Right ventricle myocardium superior (tissue), 1 donor: ENCODE measurements around the gene EXOC6. TPM values are rescaled to one million over a fixed set of nuclear protein-coding genes. Genes with fewer than 3 reads are reported as not detected.
"Not testable (repeated sequence)": the region's sequence is repeated elsewhere in the genome, so short reads cannot be mapped to it uniquely, and the experiment has no call there.

Source experiments
- ATAC-seq: fragments of 200-7000 bp; cut with Tn5 transposase; one replicate; pipeline ENCODE4 v1.9.1; 2020; ENCODE audit warnings: mild to moderate bottlenecking; ENCODE audit not compliant: poor library complexity
- DNase-seq: peaks from one replicate; pipeline ENCODE4 v3.0.0-alpha.2; 2020
- intact Hi-C: fragments of 100-400 bp; cut with DNase I; formaldehyde crosslinking; loops from one replicate; pipeline ENCODE4 v1.11.2; 2022
- total RNA-seq: library from RNA; stranded (reverse); fragmentation: NEBNext Ultra II Directional; extraction: Animal tissue kit (Norgen Biotek cat#: 25700); gene quantifications from one replicate; pipeline ENCODE4 v1.2.1, GENCODE V29; 2021
- donor health status: DM: no; HTN: yes; CAD: no; lungs with severe emphysema.

Gene EXOC6
- total RNA-seq, 1 donor from 2014 or later: 9.9 TPM

DNA sequence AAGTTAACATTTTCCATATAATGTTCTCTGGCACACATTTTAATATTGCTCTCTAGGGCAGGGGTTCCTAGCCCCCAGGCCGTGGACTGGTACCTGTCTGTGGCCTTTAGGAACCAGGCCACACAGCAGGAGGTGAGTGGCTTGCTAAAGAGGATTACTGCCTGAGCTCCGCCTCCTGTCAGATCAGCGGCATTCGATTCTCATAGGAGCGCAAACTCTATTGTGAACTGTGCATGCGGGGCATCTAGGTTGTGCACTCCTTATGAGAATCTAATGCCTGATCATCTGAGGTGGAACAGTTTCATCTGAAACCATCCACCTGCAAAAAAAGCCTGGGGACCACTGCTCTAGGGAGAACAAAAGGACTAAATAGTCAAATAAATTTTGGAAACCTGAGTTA is 65.7 kb downstream of the EXOC6 start:
- ATAC-seq: no peak
- intact Hi-C loops: no loop called here
- DNase-seq: no peak

DNA sequence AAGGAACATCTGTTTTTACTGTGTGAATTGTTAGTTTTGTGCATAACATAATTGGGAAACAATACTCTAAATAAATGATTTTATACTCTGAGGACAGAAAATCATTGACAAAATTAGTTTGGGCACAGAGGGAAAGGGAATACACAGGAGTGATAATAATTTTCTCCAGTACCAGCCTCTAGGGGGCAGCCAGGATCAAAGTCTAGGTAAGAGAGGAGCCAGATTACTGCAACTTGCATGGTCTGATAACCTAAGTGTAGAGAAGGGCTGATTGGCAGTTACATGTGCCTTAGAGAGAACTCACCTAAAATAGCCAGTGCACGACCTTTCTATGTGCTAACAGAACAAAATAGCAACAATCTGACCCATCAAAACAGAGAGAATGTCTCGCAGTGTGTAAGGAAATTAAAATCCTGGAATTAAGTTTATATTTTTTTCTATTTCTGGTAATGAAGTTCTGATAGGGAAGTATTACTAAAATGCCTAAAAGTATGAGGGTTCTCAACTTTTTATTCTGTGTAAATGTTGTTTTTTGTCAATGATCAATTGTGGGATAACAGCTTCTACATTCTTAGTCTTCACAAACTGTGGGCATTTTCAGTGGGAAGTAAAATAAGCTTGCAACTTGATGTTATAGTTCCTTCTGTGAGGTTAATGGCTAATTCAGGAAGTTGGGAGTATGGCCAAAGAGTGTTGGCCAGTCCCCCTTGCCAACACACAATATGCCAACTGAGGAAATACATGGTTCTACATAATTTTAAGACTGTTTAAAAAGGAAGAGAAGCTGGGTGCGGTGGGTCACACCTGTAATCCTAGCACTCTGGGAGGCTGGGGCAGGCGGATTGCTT is 66.4 kb downstream of the EXOC6 start:
- peak; percentile 95 for ATAC-seq
- no peak for DNase-seq
- intact Hi-C loops: no loop called here

DNA sequence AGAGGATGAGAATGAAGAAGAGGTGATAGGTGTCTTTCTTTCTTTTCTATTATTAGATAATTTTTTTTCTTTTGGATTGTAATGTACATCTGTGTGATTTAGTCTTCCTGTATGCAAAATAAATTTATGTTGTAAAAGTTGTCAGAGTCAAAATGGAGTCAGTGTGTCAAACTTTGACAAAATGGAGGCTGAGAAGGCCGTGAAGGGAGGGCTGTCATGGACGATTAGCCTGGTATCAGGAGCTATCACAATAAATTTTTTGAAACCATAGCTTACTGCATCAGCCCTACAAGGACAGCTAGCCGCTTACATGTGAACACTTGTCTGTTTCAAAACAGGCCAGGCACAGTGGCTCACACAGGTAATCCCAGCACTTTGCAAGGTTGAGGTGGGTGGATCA is 67.6 kb downstream of the EXOC6 start:
- intact Hi-C loops: no loop called here
- no peak for ATAC-seq

GRCh38 chr10:92916433-92916832 is 68.1 kb downstream of the EXOC6 start:
- no peak for DNase-seq
- no peak for ATAC-seq
- intact Hi-C loops: no loop called here

More for the DNA sequence above, 67.6 kb downstream of the EXOC6 start:
- no peak for DNase-seq

DNA sequence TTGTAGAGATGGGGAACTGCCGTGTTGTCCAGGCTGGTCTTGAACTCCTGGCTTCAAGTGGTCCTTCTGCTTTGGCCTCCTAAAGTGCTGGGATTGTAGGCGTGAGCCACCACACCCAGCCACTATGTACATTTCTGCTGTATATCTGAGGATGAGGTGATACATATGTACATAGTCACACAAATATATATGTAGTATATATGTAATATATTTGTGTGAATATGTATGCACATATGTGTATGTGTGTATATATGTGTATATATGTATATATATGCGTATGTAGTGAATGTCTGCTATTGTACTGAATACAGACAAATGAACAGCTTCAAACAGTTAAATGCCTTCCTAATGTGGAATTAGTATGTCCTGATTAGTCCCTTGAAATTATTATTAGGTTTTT is 70.3 kb downstream of the EXOC6 start:
- no peak for ATAC-seq
- intact Hi-C loops: no loop called here
- no peak for DNase-seq

- intact Hi-C loops: no loop called here
- ATAC-seq (no peak), DNase-seq (no peak)
Measured at GRCh38 chr10:92920866-92921265, 72.5 kb downstream of the EXOC6 start.

DNA sequence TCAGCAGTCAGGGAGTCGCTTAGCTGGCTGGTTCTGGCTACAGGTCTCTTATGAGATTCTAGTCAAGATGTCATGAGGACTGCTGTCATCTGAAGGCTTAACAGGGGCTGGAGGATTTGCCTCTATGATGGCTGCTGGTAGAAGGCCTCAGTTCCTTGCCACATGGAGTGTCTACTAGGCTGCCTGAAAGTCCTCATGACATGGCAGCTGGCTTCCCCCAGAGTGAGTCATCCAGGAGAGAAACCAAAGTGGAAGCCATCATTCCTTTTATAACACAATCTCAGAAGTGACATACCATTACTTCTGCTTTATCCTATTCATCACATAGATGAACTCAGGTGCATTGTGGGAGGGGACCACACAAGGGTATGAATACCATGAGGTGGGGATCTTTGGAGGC is 75.1 kb downstream of the EXOC6 start:
- no peak for ATAC-seq
- DNase-seq: no peak
- intact Hi-C loops: no loop called here

DNA sequence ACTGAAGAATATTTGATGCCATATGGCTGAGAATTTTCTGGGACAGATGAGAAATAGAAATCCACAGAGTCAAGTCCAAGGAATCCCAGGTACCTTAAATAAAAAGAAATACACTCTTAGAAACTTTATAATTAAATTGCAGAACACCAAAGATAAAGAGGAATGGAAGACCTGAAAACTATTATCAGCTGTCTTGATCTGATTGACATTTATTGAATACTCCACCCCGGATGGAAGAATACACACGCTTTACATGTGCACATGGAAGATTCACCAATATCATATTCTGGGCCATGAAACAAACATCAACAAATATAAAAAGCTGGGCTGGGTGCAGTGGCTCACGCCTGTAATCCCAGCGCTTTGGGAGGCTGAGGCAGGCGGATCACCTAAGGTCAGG is 81.6 kb downstream of the EXOC6 start:
- intact Hi-C loops: no loop called here
- DNase-seq: no peak
- no peak for ATAC-seq

DNA sequence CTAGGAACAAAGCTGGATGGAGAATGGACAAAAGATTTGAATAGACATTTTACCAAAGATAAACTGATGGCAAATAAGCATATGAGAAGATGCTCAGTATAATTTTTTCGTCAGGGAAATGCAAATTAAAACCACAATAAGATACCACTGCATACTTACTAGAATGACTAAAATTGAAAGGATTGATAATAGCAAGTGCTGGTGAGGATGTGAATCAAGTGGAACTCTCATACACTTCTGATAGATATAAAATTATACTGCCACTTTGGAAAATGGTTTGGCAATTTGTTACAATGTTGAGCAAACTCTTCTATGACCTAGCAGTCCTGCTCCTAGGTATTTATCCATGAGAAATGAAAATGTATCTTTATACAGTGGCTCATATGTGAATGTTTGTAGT is 83.3 kb downstream of the EXOC6 start:
- intact Hi-C loops: no loop called here
- no peak for ATAC-seq
- no peak for DNase-seq

DNA sequence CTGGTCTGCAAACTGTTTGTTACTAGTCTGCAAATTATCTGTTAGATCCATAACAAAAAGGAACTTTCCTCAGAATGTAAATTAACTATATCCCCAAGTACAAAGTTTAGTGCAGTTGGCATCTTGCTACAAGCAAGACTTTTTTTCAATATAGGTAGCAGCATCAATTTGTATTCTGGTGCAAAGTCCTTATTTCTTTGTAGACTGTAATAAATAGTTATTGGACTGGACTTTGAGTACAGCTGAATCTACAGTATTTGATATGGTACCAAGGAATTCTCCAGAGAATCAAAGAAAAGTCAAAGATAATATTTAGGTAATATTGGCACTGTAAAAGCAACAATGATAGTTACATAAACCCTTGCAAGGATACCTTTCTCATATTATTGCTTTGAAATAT is 89.6 kb downstream of the EXOC6 start:
- no peak for DNase-seq
- intact Hi-C loops: no loop called here
- ATAC-seq: no peak

- ATAC-seq: no peak
- intact Hi-C loops: no loop called here
Measured at GRCh38 chr10:92938841-92939240, 90.5 kb downstream of the EXOC6 start.

DNA sequence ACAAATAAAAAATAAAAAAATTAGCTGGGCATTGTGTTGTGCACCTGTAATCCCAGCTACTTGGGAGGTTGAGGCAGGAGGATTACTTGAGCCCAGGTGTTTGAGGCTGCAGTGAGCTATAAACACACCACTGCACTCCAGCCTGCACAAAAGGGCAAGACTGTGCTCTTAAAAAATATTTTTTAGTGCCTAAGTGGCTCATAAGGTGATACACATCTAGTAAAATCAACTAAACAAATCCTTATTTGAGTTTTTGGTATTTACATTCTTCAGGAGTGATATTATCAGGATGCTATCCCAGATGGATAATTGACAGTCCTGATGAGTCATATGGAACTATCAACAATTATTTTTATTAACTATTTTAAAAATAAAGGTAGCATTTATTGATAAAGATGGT is 93.9 kb downstream of the EXOC6 start:
- DNase-seq (no peak), ATAC-seq (no peak)
- intact Hi-C loops: no loop called here

More at GRCh38 chr10:92938841-92939240, 90.5 kb downstream of the EXOC6 start:
- DNase-seq: no peak

DNA sequence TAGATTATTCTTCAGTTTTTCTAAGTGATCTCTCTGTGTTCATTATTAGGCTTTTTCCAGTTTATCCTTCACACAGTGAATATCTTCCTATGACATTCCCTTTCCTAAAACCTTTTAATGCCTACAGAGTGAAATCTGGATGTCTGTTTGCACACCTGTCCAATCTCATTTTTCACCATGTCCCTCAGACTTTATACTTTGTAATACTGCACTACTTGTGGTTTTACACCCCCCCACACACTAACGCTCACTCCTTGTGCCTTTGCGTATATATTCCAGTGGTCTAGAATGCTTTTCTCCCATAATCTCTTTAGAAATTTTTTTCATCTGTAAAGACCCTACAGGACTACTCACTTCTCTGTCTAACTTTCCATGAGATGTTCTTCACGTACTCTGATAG is 98.2 kb downstream of the EXOC6 start:
- ATAC-seq: no peak
- DNase-seq: no peak
- intact Hi-C loops: no loop called here

DNA sequence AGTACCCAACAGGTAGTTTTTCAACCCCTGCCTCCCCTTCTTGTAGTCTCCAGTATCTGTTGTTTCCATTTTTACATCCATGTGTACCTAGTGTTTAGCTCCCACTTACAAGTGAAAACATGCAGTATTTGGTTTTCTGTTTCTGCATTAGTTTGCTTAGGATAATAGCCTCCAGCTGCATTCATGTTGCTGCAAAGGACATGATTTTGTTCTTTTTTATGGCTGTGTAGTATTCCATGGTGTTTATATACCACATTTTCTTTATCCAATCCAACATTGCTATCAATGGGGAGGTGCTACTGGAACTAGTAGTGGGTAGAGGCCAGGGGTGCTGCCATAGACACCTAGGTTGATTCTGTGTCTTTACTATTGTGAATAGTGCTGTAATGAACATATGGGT is 104.3 kb downstream of the EXOC6 start:
- intact Hi-C loops, ATAC-seq, DNase-seq: not testable (repeated sequence)

GRCh38 chr10:92957223-92958010 is 109.1 kb downstream of the EXOC6 start:
- peak; percentile 36 for ATAC-seq
- intact Hi-C loops: no loop called here
- DNase-seq: no peak

DNA sequence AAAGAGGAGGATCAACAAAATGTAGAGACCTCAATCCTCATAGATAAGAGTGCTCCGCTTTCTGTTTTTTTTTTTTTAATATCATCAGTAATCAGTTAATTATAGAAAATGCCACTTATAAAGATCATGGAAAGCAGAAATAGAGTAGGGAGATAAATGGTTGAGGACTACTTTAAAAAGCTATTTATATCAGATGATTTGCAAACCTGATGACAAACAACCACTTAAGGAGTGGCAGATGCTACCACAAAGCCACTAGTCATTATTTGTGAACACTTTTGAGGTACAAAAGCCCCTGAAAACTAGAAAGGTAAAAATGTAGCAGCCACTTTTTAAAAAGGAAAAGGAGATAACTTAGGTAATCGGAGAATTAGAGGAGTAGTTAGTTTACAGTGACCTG is 113.3 kb downstream of the EXOC6 start:
- intact Hi-C loops: no loop called here
- ATAC-seq: no peak

DNA sequence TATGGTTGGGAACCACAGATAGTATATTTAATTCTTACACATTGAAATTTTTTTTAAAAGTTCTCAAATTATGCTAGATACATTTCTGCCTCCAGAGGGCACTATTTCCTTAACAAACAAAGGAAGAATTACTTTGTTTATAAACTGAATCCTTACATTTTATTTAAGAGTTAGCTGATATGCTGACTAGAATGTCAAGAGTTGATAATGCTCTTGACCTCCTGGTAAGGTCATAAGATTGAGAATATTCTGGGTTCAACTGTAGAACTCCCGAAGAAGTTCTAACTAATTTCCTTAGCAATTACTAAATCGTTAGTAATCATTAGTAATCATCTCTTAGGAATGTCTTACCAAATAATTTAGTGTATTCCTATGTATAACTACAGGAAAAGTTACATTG is 117.0 kb downstream of the EXOC6 start:
- ATAC-seq: no peak
- intact Hi-C loops: no loop called here

More for the DNA sequence above, 113.3 kb downstream of the EXOC6 start:
- DNase-seq: no peak

GRCh38 chr10:92967641-92968040 is 119.3 kb downstream of the EXOC6 start:
- no peak for ATAC-seq
- no peak for DNase-seq
- intact Hi-C loops: no loop called here

More for the DNA sequence above, 117.0 kb downstream of the EXOC6 start:
- DNase-seq: no peak

GRCh38 chr10:92969151-92969550 is 120.8 kb downstream of the EXOC6 start:
- no peak for ATAC-seq
- DNase-seq: no peak

More at GRCh38 chr10:92969151-92969550, 120.8 kb downstream of the EXOC6 start:
- intact Hi-C loops: no loop called here
